Measurements from ENCODE around the gene KCNAB1.
"Not testable (repeated sequence)": the region's sequence is repeated elsewhere in the genome, so short reads cannot be mapped to it uniquely, and the experiment has no call there.

Gene KCNAB1

DNA sequence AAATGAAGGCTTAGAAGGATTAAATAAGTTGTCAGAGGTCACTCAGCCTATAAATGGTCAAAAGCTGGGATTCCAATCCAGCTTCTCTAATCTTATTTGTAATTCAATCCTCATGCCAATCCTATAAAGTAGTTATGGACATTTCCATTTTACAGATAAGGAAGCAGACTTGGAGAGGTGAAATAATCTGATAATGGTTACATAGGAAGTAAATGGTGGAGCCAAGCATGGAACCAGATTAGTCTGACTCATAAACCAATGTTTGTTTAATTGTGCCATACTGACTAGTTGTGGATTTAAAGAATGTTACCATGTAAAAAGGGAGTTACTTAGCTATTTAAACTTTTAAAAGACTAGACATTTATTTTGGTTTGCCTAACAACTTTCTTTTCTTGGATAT, 59.7 kb downstream of the KCNAB1 start:
- DNase-seq, result no peak

GRCh38 chr3:156181509-156181908, 61.1 kb downstream of the KCNAB1 start:
- no peak for DNase-seq

DNA sequence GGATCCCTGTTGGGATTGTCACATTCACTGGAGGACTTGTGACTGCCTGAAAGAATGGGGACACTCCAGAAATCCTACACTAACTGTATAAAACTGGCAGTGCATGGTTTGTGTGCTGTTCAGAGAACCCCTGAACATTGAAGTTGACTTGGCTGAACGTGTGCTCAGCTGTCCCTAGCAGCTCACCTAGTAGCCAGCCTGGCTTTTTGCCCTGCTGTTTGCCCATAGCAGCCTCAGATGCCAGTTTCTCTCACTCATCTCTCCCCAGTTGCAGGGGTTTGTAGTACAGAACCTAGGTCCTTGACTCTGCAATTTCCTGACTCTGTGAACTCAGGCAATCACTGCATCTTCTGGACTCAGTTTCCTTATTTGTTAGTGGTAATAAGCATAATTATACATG, 63.0 kb downstream of the KCNAB1 start:
- DNase-seq, result no peak

GRCh38 chr3:156184156-156184555, 63.8 kb downstream of the KCNAB1 start:
- DNase-seq, result no peak

DNA sequence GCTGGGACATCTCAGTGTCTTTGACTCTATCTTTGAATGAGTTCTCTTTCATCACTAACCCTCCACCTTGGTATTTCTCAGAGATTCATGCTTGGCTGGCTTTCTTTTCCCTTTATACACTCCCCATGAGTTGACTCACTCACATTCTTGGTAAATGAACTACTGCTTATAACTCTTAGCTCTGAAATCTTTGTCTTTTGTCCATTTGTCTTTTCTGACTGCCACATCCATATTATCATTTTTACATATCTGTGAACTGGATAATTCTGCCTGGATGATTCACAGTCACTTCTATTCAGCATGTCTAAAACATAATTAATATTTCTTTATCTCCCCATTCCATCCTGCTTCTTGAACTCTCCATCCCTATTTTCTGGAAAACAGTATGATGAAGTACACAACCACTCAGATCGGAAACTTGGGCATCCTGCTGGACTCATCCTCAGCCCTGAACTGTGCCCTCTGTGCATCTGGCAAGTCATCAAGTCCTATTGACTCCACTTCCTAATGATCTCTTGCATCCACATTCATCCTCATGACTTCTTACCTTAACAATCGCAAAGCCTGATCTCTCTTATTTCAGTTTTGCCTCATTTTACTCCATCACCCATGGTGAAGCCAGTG, 66.9 kb downstream of the KCNAB1 start:
- DNase-seq, result no peak

DNA sequence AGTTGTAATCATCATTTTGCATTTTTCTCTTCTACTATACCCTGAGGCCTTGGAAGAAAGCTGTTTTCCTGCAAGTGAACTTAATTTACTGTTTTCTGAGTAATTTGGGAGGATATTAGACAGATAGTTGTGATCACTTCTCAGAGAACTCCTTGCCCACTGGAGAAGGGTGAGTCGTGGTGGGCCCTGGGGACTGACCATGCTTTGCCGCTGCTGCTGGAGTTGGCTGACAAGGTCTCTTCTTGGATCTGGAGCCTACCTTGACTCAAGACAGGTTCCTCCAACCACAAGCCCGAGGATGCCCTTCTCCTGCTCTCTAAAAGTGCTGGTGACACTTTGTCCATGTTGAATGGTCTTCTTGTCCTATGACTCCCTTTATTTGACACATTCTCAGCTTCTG, 68.4 kb downstream of the KCNAB1 start:
- DNase-seq, result no peak

DNA sequence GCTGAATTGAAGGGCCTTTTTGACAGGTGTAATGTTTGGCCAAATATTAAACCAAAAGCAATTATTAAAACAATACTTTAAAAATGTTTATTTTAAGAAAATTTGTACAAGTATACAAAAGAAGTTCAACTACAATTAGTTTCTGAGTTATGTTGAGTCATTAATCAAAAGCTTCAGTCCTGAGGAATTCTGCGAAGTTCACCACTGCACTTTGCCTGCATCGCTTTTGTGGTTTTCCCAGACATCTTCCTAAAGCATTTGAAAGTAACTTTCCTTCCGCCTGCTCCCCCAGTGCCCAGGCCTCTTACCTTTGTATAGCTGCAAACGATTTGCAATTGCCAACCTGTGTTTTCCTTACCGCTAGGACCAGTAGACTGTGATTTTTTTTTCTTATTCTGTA, 69.5 kb downstream of the KCNAB1 start:
- no peak for DNase-seq

GRCh38 chr3:156194945-156195344, 74.6 kb downstream of the KCNAB1 start:
- not testable (repeated sequence) for DNase-seq

DNA sequence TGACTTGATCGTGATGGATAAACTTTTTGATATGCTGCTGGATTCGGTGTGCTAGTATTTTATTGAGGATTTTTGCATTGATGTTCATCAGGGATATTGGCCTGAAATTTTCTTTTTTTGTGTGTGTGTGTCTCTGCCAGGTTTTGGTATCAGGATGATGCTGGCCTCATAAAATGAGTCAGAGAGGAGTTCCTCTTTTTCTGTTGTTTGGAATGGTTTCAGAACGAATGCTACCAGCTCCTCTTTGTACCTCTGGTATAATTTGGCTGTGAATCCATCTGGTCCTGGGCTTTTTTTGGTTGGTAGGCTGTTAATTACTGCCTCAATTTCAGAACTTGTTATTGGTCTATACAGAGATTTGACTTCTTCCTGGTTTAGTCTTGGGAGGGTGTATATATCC, 76.8 kb downstream of the KCNAB1 start:
- DNase-seq, result not testable (repeated sequence)

DNA sequence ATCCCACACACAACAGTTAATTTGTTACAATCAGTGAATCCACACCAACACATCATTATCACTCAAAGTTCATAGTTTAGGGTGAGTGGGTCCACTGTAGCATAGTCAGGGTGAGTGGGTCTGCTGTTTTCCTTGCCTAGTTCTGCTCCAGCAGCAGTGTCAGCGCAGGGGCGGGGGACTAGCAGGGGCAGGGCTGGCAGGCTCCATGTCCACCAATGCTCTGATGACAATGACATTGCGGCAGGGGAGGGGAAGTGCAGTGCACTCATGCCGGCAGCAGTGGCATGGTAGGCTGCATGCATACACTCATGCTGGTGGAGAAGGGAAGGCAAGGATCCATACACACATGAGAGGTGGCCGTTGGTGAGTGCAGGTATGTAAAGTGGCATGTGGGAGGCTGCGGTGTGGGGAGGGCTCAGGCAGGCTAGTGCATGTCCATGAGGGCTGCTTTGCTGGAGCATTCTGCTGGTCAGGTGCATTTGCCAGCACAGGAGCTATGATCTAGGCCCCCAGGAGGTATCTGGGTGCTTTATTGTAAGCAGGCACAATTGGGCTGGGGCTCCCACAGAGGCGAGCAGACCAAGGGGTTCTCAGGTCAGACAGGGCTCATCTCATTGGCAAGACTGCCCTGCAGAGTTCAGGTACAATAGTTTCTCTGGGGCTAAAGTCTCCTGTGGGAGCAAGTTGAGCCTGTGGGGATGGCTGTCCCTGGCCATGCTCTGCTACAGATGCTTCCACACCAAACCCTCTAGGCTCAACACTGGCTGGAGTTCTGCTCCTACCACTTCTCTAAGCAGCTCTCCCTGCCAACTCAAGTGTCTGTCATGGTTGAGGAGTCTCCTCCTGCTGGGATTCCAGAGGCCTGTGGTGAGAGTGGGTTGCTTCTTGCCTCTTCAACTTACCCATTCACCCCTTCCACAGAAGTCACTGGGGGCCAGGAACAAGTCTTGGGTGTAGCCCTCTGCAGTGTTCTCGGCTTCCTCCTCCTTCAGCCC, 81.3 kb downstream of the KCNAB1 start:
- no peak for DNase-seq

DNA sequence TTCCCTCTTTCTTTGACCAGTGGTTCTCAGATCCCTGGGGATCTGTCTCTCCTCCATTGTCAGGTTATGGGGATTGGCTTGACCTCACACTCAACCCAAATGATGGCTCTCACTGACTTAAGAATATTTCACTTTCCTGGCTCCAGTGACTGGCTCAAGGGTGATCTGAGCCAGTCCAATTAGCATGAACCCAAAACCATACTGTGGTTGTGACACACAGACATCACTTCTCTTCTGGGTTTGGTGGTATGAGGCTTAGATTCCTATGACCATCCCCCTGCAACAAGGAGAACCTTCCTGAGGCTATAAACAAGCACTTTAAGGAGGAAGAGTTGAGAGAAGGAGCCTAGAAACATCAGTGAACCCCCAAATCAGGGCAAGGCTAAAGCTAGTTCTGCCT, 85.8 kb downstream of the KCNAB1 start:
- DNase-seq, result no peak

- DNase-seq, result no peak
Observed at GRCh38 chr3:156207802-156208685, 87.7 kb downstream of the KCNAB1 start.

DNA sequence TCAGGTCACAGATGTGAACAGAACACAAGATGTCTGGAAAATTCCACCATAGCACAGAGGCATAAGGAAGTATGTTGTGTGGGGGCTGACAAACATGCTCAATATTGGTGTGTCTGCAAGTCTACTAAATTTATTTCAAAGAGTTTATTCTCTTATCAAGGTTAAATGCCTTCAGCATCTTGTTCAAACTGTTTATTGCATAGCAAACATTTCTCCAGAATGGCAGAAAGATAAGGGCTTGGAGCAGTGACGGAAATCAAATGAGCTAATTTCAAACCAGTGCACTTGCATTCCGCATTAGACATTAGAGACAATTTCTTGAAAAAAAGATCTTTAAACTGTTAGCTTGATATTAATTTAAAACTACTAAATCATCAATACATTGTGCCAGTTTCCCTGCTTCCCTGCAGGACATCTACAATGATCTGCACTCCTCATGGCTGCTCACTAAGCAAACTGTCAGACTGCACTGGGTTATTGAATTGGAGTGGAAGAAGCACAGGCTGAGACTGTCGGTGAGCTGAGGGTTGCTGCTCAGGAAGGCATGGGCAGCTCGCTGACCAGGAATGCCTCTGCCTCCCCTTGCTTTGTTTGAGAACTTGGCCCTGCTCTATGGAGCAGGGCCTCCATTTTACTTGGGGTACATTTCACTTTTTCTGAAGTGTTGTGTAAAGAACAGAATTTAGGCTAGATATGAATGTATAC, 89.4 kb downstream of the KCNAB1 start:
- no peak for DNase-seq

GRCh38 chr3:156211583-156211982, 91.2 kb downstream of the KCNAB1 start:
- no peak for DNase-seq

- DNase-seq, result no peak
Observed at GRCh38 chr3:156214676-156215075, 94.3 kb downstream of the KCNAB1 start.

- DNase-seq, result no peak
Observed at GRCh38 chr3:156215751-156216150, 95.4 kb downstream of the KCNAB1 start.

DNA sequence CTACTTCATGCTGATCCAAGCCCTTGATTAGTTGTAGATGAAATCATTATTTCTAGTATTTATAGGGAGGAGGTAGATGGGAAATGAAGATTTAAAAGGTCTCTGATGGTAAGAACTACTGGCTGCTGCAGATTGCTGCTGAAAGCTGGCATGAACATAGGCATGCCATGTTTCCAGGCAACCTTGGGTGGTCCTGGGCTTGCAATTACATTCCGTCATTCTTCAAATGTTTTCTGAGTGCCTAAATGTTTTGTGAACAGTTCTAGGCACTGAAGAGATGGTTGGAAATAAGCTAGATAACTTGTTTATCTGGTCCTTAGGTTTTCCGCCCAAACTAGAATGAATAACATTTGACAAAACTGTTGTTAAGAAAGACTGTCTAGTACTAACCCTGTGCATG, 95.8 kb downstream of the KCNAB1 start:
- DNase-seq, result no peak

DNA sequence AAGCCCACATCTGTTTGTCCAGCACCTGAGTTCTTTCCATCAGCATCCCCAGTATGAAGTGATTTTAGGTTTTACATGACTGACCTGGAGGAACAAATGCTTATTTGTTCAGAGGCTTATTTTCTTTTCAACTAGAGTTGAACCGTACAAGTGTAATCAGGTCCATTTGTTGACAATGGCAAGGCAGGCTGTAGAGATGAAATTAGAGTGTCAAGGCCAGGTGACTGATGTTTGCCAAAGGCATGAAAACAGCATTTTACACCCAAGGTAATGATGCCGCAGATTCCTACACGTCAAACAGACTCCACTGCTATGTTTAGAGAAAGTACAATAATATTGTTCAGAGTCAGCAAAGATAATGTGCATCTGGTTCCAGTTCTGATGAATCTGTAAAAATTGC, 96.5 kb downstream of the KCNAB1 start:
- no peak for DNase-seq

DNA sequence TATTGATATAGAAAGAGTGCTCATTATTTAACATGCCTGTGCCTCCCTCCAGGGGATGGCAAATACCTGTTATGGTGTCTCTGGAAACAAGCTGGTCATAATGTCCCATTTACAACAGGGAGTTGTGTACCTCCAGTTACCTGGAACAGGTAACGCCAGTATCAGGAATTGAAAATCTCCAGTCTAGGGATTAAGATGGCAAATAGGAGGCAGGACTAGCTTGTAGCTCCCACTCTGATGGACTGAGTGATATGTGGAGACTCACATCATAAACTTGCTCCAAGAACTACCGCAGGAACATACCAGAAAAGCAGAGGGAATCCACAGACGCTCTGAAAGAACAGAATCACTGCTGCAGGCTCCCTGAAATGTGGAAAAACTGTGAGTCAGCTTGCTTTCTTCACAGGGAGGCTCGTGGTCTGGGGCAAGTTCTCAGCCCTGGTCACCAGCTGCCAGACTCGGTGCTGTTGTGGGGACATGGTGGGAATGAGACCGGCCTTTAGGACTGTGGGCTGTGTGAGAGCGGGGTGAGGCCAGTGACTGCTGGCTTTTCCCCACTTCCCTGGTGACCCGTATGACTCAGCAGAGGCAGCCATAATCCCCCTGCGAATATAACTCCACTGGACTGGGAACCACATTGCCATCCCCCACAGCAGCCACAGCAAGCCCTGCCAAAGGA, 97.4 kb downstream of the KCNAB1 start:
- DNase-seq, result no peak

DNA sequence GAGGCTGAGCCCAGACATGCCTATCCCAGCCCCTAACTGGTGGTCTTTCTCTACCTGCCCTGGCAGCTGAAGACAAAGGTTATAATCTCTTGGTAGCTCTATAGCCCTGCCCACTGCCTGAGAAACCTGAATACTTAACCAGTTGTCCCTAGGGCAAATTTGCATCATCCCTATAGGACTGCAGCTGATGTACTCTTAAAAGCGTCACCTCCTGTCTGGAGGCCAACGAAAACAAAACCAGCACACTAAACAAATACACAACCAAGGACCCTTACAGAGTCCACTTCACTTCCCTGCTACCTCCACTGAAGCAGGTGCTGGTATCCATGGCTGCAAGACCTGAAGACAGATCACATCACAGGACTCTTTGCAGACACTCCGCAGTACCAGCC, 98.0 kb downstream of the KCNAB1 start:
- no peak for DNase-seq

DNA sequence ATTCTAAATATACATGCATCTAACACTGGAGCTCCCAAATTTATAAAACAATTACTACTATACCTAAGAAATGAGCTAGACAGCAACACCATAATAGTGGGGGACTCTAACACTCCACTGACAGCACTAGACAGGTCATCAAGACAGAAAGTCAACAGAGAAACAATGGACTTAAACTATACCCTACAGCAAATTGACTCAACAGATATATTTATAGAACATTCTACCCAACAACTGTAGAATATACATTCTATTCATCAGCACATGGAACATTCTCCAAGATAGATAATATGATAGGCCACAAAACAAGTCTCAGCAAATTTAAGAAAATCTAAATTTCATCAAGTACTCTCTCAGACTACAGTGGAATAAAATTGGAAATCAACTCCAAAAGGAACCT, 102.0 kb downstream of the KCNAB1 start:
- not testable (repeated sequence) for DNase-seq

DNA sequence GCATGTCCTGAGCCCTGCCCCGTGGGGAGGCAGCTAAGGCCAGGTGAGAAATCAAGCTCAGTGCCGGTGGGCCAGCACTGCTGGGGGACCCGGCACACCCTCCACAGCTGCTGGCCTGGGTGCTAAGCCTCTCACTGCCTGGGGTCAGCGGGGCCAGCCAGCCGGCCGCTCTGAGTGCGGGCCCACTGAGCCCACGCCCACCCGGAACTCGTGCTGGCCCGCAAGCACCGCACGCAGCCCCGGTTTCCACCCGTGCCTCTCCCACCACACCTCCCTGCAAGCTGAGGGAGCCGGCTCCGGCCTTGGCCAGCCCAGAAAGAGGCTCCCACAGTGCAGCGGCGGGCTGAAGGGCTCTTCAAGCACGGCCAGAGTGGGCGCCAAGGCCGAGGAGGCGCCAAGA, 103.7 kb downstream of the KCNAB1 start:
- not testable (repeated sequence) for DNase-seq
